ENCODE measurements around the gene CORO7.

- TF ChIP-seq POLR2AphosphoS5 (IDR thresholded peaks at IDR 0.05; ENCODE audit: low read depth, low read length) (no peak), SIN3A (IDR thresholded peaks at IDR 0.05; ENCODE audit: borderline replicate concordance, insufficient read depth, low read length) (no peak), REST (IDR thresholded peaks at IDR 0.05; ENCODE audit: insufficient read depth in 1 of 2, low read depth in 2 of 2, low read length in 2 of 2) (no peak), FOXP2 (optimal IDR thresholded peaks at IDR 0.05; ENCODE audit: borderline replicate concordance, extremely low read depth, extremely low read length, insufficient read depth) (peak; percentile 9), TAF1 (IDR thresholded peaks at IDR 0.05; ENCODE audit: borderline replicate concordance, insufficient read depth, low read length) (no peak)
These were observed 88.2 kb downstream of the CORO7 start for GRCh38 chr16:4328046-4328781.

Data from PFSK-1 (cell line).